Calu3 (cell line): ENCODE data around the gene AK2. TPM values are rescaled to one million over a fixed set of nuclear protein-coding genes. Genes with fewer than 3 reads are reported as not detected.
"Not testable (repeated sequence)": the region's sequence is repeated elsewhere in the genome, so short reads cannot be mapped to it uniquely, and the experiment has no call there.

Experiments used
- BruUV-seq: library from RNA; stranded (reverse); fragments of 400-500 nt; replicated peaks from 2 replicates; lab custom pipeline; 2021; lab: Mats Ljungman, UMichigan
- CTCF ChIA-PET: fragments of 300-600 bp; sonication (Branson Sonifier 250); formaldehyde crosslinking; loops from one replicate; lab custom pipeline; 2022; ENCODE audit warnings: antibody characterized with exemption; lab: Charles Lee
- DNase-seq: peaks from one replicate; pipeline ENCODE4 v3.0.0; 2022
- H3K27ac Mint-ChIP-seq: one replicate; pipeline ENCODE4 v1.8.0; 2022; ENCODE audit warnings: mixed read lengths; ENCODE audit not compliant: unreplicated experiment
- H3K27me3 Mint-ChIP-seq: one replicate; pipeline ENCODE4 v1.8.0; 2022; ENCODE audit warnings: mixed read lengths; ENCODE audit not compliant: unreplicated experiment
- H3K36me3 Mint-ChIP-seq: one replicate; pipeline ENCODE4 v1.8.0; 2022; ENCODE audit warnings: mild to moderate bottlenecking, moderate library complexity, mixed read lengths; ENCODE audit not compliant: insufficient read depth, unreplicated experiment
- H3K4me1 Mint-ChIP-seq: one replicate; pipeline ENCODE4 v1.8.0; 2022; ENCODE audit warnings: mild to moderate bottlenecking, low read depth, mixed read lengths; ENCODE audit not compliant: unreplicated experiment
- H3K4me3 Mint-ChIP-seq: one replicate; pipeline ENCODE4 v1.8.0; 2022; ENCODE audit warnings: mild to moderate bottlenecking, low read depth, moderate library complexity, mixed read lengths; ENCODE audit not compliant: unreplicated experiment
- H3K9me3 Mint-ChIP-seq: one replicate; pipeline ENCODE4 v1.8.0; 2022; ENCODE audit warnings: low read depth, mixed read lengths; ENCODE audit not compliant: unreplicated experiment
- intact Hi-C: fragments of 100-400 bp; cut with micrococcal nuclease; formaldehyde crosslinking; loops from one replicate; pipeline ENCODE4 v1.10.0; 2022; ENCODE audit not compliant: unreplicated experiment
- total RNA-seq: library from RNA; stranded (reverse); gene quantifications from 2 replicates; pipeline ENCODE4 v1.2.3, GENCODE V29; 2022
- TF ChIP-seq, protein P1 (sequence below): fragments of 200-600 bp; IDR thresholded peaks from one replicate; pipeline ENCODE4 v1.8.0; 2022; ENCODE audit warnings: antibody characterized with exemption; ENCODE audit not compliant: unreplicated experiment

AK2 gene
- total RNA-seq, 1 experiment from 2014 or later: 226 TPM

- no peak overlapping the region for H3K4me3 Mint-ChIP-seq
- H3K27ac Mint-ChIP-seq: no peak overlapping the region
- intact Hi-C loops: no loop called here
- no peaks in the 10 kb centered on the region for H3K27me3 Mint-ChIP-seq
- TF ChIP-seq, protein P1, sequence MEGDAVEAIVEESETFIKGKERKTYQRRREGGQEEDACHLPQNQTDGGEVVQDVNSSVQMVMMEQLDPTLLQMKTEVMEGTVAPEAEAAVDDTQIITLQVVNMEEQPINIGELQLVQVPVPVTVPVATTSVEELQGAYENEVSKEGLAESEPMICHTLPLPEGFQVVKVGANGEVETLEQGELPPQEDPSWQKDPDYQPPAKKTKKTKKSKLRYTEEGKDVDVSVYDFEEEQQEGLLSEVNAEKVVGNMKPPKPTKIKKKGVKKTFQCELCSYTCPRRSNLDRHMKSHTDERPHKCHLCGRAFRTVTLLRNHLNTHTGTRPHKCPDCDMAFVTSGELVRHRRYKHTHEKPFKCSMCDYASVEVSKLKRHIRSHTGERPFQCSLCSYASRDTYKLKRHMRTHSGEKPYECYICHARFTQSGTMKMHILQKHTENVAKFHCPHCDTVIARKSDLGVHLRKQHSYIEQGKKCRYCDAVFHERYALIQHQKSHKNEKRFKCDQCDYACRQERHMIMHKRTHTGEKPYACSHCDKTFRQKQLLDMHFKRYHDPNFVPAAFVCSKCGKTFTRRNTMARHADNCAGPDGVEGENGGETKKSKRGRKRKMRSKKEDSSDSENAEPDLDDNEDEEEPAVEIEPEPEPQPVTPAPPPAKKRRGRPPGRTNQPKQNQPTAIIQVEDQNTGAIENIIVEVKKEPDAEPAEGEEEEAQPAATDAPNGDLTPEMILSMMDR: no peak
- no TSS peak for BruUV-seq
- H3K4me1 Mint-ChIP-seq: peaks cover 15% of the 10 kb centered on the region
- no peak for DNase-seq
- H3K36me3 Mint-ChIP-seq: peaks cover 15% of the 10 kb centered on the region
- no peaks in the 10 kb centered on the region for H3K9me3 Mint-ChIP-seq
- CTCF ChIA-PET: interaction anchor here (0.7 kb wide), 1 partner anchor 71 kb away, joined by 3 read pairs; no protein-coding TSS in a partner anchor
Observed at GRCh38 chr1:32997381-32997891, 39.2 kb downstream of the AK2 start.

GRCh38 chr1:32993324-32993636, 43.4 kb downstream of the AK2 start:
- CTCF ChIA-PET: interaction anchor here (0.7 to 2.9 kb wide), 5 partner anchors 12 to 60 kb away, joined by 3 to 8 read pairs (median 4); partner anchors contain the start of gene RNF19B
- not testable (repeated sequence) for H3K27me3 Mint-ChIP-seq, BruUV-seq, DNase-seq, H3K9me3 Mint-ChIP-seq, H3K4me3 Mint-ChIP-seq
- intact Hi-C loops: loop anchor here (5.0 kb wide), 1 partner anchor 61 kb away; no protein-coding TSS in a partner anchor
- peaks cover 48% of the 10 kb centered on the region for H3K36me3 Mint-ChIP-seq
- H3K27ac Mint-ChIP-seq: peak overlapping the region; percentile 74
- peaks cover 44% of the 10 kb centered on the region for H3K4me1 Mint-ChIP-seq

DNA sequence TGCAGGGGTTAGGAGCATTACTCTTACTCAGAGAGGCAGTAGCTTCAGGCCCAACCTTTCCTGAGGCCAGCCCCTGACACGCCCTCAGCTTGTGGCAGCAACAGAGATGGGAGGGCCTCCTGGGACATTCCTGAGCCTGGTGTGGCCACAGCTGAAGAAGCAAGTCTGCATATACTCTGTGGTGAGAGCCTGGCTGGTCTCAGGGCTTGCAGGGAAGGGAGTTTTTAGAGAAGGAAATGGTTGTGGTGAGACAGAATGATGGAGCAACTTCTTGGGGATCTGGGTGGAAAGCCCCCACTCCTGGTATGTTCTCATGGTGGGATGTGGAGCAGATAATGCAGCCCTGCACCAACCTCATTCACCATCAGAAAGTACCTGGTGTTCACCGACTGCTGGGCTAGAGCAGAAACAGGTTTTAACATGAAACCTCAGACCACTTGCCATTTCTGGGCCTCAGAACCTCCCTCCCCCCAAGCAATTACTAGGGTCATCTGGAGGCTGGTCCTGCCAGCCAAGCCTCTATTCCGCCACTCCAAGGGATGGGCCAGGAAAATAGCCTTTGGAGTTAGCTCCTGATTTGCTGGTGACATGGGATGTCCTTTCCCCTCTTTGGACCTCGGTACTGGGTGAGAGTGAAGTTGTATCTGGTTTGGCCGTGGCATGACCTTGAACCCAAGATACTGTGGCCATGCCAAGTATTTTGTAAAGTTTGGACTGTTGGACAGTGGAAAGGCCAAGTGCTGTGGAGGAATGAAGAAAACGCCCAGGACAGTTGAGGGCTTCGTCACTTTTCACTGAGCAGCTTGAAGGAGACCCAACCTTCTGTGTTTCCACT, 44.0 kb downstream of the AK2 start:
- Mint-ChIP-seq H3K4me3 (no peak overlapping the region), H3K36me3 (peaks cover 48% of the 10 kb centered on the region), H3K27me3 (no peaks in the 10 kb centered on the region), H3K9me3 (no peaks in the 10 kb centered on the region), H3K27ac (peak overlapping the region; percentile 74), H3K4me1 (peaks cover 44% of the 10 kb centered on the region)
- CTCF ChIA-PET: interaction anchor here (0.6 to 2.9 kb wide), 12 partner anchors 11 to 701 kb away, joined by 3 to 15 read pairs (median 4); partner anchors contain the start of genes HDAC1 and RNF19B
- intact Hi-C loops: loop anchor here (5.0 kb wide), 1 partner anchor 60 kb away; no protein-coding TSS in a partner anchor
- no TSS peak for BruUV-seq
- DNase-seq: peak; percentile 90
- TF ChIP-seq, protein P1: no peak

GRCh38 chr1:32991819-32992488, 44.7 kb downstream of the AK2 start:
- TF ChIP-seq, protein P1: no peak
- CTCF ChIA-PET: interaction anchor here (0.6 to 2.9 kb wide), 12 partner anchors 11 to 700 kb away, joined by 3 to 15 read pairs (median 4); partner anchors contain the start of genes HDAC1 and RNF19B
- DNase-seq: no peak
- Mint-ChIP-seq H3K4me3 (no peak overlapping the region), H3K27ac (peak overlapping the region; percentile 74), H3K9me3 (no peaks in the 10 kb centered on the region), H3K27me3 (no peaks in the 10 kb centered on the region), H3K4me1 (peaks cover 44% of the 10 kb centered on the region), H3K36me3 (peaks cover 48% of the 10 kb centered on the region)
- no TSS peak for BruUV-seq
- intact Hi-C loops: loop anchor here (5.0 kb wide), 1 partner anchor 60 kb away; no protein-coding TSS in a partner anchor
